Tibial nerve (tissue), 4 donors: ENCODE measurements around the gene CACNB3. TPM values are rescaled to one million over a fixed set of nuclear protein-coding genes. Genes with fewer than 3 reads are reported as not detected.

ENCODE experiments used
- DNase-seq, 2 donors: peaks; one replicate each; pipeline ENCODE4 v3.0.0-alpha.2; 2019; ENCODE audit warnings: low spot score in 2 of 2
- H3K27ac ChIP-seq, 4 donors: fragments of 200-600 bp; sonication (generic) in 3 of 4; one replicate each; pipeline ENCODE4 v1.5.1; 2017 to 2019; ENCODE audit warnings: mild to moderate bottlenecking in 1 of 4
- H3K27me3 ChIP-seq, 2 donors: fragments of 200-600 bp; sonication (generic) in 1 of 2; one replicate each; pipeline versions ENCODE4 v1.5.1 to v1.6.0; 2017 to 2019
- H3K36me3 ChIP-seq, 3 donors: fragments of 200-600 bp; sonication (generic); one replicate each; pipeline ENCODE4 v1.5.1; 2018 to 2019
- H3K4me1 ChIP-seq, 4 donors: fragments of 200-600 bp; sonication (generic) in 3 of 4; one replicate each; pipeline ENCODE4 v1.5.1; 2017 to 2019
- H3K4me3 ChIP-seq, 4 donors: fragments of 200-600 bp; sonication (generic) in 3 of 4; one replicate each; pipeline ENCODE4 v1.5.1; 2017 to 2019; ENCODE audit warnings: mild to moderate bottlenecking in 1 of 4, moderate library complexity in 1 of 4
- H3K9me3 ChIP-seq, 4 donors: fragments of 200-600 bp; sonication (generic) in 3 of 4; one replicate each; pipeline ENCODE4 v1.5.1; 2017 to 2019
- EP300 ChIP-seq, 2 donors: sonication (generic); formaldehyde crosslinking; IDR thresholded peaks; one replicate each; pipeline ENCODE4 v1.6.1; 2017; ENCODE audit warnings: antibody characterized with exemption in 2 of 2, mild to moderate bottlenecking in 1 of 2
- POLR2A ChIP-seq, 2 donors: fragments of 450-650 bp; IDR thresholded peaks; one replicate each; pipeline ENCODE4 v1.6.1; 2017; ENCODE audit warnings: antibody characterized with exemption in 2 of 2, mild to moderate bottlenecking in 2 of 2, moderate library complexity in 2 of 2
- WGBS, 2 donors: methylation state at CpG; one replicate each; pipeline ENCODE4 v1.1.5; 2018; 5-methylcytosine and 5-hydroxymethylcytosine counted together
- total RNA-seq, 4 donors: library from RNA; depleted of rRNA; stranded (reverse); fragments of >200 nt; gene quantifications; one replicate each; pipeline ENCODE4 v1.1.0, GENCODE V29; 2016
- TF ChIP-seq, protein P1 (sequence below), 5 experiments: fragments of 200-600 bp in 3 of 5; fragments of 450-650 bp in 2 of 5; sonication (generic) in 3 of 5; IDR thresholded peaks; one replicate each; pipeline ENCODE4 v1.5.1; 2016 to 2019; ENCODE audit warnings: antibody characterized with exemption in 5 of 5, mild to moderate bottlenecking in 3 of 5, moderate library complexity in 2 of 5

The CACNB3 gene
- total RNA-seq, 4 donors from 2014 or later, result 9.8 to 31.2 (median 20.7) TPM

DNA sequence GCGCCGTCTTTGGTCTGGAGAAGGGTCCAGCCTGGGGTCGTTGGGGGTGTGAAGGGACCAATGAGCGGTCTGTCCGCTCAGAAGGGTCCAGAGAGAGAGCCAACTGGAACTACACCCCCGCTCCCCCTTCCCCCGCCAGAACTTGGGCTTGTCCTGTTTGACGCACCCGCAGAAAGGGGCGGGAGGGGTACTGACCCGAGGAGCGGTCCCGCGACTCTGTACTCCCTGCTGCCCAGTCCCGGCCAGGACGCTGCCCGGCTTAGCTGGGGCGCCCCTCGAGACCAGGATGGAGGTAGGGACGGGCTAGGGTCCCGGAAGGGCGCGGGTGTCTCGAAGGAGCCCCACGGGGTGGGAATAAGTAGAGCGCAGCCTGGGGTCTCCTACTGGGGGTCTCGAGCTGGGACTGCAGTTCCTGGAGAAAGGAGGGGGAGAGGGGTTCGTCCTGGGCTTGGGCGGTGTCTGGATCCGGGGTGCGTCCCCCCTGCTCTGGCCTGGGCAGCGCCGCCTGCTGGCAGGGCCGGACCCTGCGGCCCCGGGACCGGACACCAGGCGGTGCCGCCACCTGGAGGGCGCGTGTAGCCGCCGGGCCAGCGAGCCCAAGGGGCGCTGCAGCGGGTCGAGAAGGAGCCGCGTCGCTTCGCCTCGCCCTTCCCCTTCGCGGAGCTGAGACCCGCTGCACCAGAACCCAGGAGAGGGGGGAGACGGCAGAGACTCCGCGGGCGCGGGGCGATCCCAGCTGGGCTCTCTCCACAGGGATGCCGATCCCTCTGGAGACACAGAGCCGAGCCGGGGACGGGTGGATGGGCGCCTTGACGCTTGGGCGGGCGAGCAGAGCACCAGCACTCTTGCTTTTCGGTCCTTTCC, 3.8 kb upstream of the CACNB3 start:
- H3K4me1 ChIP-seq, result peaks cover 0 to 80% (median 18%) of the 10 kb centered on the region in 4 donors
- H3K9me3 ChIP-seq, result no peaks in the 10 kb centered on the region
- peak overlapping the region; percentile 86 to 93 (median 89) for H3K27ac ChIP-seq
- H3K27me3 ChIP-seq, result no peaks in the 10 kb centered on the region
- peak overlapping the region; percentile 71 to 91 (median 82) for H3K4me3 ChIP-seq
- H3K36me3 ChIP-seq, result no peaks in the 10 kb centered on the region
- WGBS, 2 donors, result 0% methylated on average over 27 to 51 of the region's 70 CpGs
- peak; percentile 86 to 88 for DNase-seq
- TF ChIP-seq, protein P1, sequence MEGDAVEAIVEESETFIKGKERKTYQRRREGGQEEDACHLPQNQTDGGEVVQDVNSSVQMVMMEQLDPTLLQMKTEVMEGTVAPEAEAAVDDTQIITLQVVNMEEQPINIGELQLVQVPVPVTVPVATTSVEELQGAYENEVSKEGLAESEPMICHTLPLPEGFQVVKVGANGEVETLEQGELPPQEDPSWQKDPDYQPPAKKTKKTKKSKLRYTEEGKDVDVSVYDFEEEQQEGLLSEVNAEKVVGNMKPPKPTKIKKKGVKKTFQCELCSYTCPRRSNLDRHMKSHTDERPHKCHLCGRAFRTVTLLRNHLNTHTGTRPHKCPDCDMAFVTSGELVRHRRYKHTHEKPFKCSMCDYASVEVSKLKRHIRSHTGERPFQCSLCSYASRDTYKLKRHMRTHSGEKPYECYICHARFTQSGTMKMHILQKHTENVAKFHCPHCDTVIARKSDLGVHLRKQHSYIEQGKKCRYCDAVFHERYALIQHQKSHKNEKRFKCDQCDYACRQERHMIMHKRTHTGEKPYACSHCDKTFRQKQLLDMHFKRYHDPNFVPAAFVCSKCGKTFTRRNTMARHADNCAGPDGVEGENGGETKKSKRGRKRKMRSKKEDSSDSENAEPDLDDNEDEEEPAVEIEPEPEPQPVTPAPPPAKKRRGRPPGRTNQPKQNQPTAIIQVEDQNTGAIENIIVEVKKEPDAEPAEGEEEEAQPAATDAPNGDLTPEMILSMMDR (IDR thresholded peaks at IDR 0.05), result peak; percentile 99 to 100 (median 100)
- TF ChIP-seq EP300 (IDR thresholded peaks at IDR 0.05) (no peak), POLR2A (IDR thresholded peaks at IDR 0.05) (peak; percentile 23 to 32)

DNA sequence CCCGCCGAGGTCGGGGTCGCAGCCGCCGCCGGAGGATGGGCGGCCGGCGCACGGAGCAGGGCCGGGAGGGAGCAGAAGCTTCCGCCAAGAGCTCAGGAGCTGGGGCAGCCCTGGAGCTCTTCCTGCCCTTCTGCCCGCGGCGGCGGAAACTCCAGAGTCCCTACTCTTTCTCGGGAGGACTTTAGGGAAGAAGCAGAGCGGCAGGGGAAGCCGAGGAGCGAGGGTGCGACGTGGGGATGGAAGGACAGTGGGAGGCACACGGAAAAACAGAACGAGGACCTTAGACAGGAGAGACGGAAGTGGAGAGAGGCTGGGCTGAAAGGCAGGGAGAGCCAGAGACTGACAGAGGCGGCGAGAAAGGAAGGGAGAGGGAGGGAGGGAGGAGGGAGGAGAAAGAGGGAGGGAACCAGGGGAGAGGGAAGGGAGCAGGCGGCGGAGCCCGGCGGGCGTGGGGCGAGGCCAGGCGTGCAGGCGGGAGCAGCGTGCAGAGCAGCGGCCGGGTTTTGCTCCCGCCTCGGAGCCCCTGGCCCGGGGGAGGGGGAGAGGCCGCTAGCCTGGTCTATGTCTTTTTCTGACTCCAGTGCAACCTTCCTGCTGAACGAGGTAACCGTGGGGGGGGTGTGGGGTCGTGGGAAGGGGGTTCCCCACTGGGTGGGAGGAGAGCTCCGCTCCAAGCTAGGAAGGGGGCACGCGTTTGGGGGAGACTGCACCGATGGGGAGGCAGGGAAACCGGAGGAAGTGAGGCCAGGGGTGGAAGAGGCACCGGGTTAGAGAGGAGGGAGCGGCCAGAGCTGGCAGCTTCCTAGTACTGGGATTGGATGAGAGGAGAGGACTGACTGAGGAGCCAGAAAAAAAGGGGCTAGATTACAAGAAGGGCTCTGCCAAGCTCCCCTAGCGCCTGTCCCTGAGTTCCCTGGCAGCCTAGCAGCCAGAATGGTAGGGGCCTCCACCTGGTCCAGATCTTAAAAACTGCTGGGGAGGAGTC, 2.9 kb upstream of the CACNB3 start:
- peak; percentile 56 to 76 for DNase-seq
- Histone ChIP-seq H3K4me3 (peak overlapping the region; percentile 71 to 91 (median 82)), H3K27ac (peak overlapping the region; percentile 86 to 93 (median 89)), H3K4me1 (peaks cover 0 to 86% (median 18%) of the 10 kb centered on the region in 4 donors), H3K27me3 (no peaks in the 10 kb centered on the region), H3K9me3 (no peaks in the 10 kb centered on the region), H3K36me3 (no peaks in the 10 kb centered on the region)
- 1% methylated on average over 44 to 53 of the region's 54 CpGs for WGBS, 2 donors
- TF ChIP-seq EP300 (IDR thresholded peaks at IDR 0.05) (peak in 1 of 2 donors; percentile 85), POLR2A (IDR thresholded peaks at IDR 0.05) (peak; percentile 52 to 64)
- TF ChIP-seq, protein P1 (IDR thresholded peaks at IDR 0.05), result no peak

DNA sequence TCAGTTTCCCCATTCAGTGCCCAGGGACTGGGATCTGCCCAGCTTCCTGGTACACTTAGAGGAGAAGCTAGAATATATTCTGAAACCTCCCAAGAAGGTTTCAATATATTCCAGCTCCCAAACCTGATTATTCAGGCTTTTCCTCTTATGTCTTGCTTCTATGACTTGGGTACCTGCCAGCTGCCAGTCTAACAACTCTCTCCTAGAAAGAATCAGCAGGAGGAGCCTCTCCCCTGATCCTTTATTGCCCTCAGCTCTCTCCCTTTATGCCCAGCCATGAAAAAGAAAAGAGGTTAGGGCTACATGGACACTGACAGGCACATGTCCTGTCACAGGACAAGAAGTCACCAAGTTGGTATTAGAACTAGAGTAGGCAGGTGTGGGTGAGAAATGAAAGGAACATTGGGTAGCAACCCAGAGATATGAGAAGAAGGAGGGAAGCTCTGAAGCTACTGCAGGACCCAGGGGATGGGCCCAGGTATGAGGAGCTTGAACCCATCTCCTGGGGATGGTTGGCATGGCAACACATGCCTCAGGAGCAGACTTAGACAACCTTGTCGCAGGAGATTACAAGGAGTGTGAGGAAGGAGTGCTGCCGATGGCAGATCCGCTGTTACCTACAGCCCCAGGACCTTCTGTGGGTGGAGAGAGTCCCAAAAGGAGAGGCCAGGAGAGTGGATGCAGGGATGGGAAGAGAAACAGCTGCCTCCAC, 2.0 kb upstream of the CACNB3 start:
- Histone ChIP-seq H3K36me3 (no peaks in the 10 kb centered on the region), H3K9me3 (no peaks in the 10 kb centered on the region), H3K4me3 (peak overlapping the region in 2 of 4 donors; percentile 71 to 88), H3K4me1 (peaks cover 0 to 77% (median 18%) of the 10 kb centered on the region in 4 donors), H3K27me3 (no peaks in the 10 kb centered on the region), H3K27ac (peak overlapping the region in 2 of 4 donors; percentile 90 to 93)
- DNase-seq, result no peak
- no peak for TF ChIP-seq EP300 (IDR thresholded peaks at IDR 0.05)
- TF ChIP-seq, protein P1 (IDR thresholded peaks at IDR 0.05), result no peak
- TF ChIP-seq POLR2A (IDR thresholded peaks at IDR 0.05), result no peak
- WGBS, 2 donors, result 87 to 91% methylated on average over 3 of the region's 3 CpGs

DNA sequence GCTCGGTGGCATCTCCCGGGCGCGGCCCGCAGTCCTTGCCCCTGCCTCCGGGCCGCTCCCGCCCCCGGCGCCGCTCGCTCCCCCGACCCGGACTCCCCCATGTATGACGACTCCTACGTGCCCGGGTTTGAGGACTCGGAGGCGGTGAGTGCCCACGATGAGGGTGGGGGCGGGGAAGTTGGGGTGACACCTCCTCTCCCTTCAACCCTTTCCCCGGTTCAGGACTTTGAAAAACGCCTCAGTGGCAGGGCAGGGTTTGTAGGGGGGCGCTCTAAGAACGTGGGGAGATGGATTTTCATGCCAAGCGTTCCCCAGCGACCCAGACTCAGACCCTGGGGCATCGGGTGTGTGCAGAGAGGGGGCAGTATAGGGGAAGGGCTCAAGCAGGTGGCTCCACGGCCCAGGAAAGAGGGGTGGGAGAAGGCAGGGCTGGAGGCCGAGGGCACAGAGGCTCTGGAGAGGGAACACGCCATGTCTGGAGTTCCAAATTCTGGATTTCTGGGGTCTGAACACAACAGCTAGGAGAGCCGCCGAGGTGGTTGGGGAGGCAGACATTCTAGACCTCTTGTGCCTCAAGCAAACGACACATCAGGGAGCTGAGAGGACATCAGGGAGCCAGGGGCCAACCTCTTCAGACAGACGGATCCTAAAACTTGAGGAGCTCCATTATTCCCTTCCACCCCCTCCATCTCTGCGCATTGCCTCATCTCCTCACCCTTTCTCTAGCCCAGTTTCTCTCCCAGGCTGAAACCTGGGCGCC, 715 bp downstream of the CACNB3 start:
- Histone ChIP-seq H3K4me1 (peaks cover 0 to 51% (median 13%) of the 10 kb centered on the region in 4 donors), H3K4me3 (peak overlapping the region; percentile 62 to 83 (median 72)), H3K36me3 (peaks cover 0 to 4% (median 0%) of the 10 kb centered on the region in 3 donors), H3K27ac (peak overlapping the region in 3 of 4 donors; percentile 48 to 78 (median 62)), H3K9me3 (no peaks in the 10 kb centered on the region), H3K27me3 (no peaks in the 10 kb centered on the region)
- TF ChIP-seq POLR2A (IDR thresholded peaks at IDR 0.05), result no peak
- TF ChIP-seq, protein P1 (IDR thresholded peaks at IDR 0.05), result peak in 1 of 5 experiments; percentile 30
- TF ChIP-seq EP300 (IDR thresholded peaks at IDR 0.05), result no peak
- DNase-seq, result no peak
- WGBS, 2 donors, result 21 to 31% methylated on average over 21 to 29 of the region's 37 CpGs
